ENCODE data around the gene ZNF622. TPM values are rescaled to one million over a fixed set of nuclear protein-coding genes. Genes with fewer than 3 reads are reported as not detected.

Gene ZNF622
- total and polyA plus RNA-seq, 2 donors (not counting 3 experiments of a cell fraction or from before 2014, with no cell fraction given), result 10.0 to 26.6 TPM

DNA sequence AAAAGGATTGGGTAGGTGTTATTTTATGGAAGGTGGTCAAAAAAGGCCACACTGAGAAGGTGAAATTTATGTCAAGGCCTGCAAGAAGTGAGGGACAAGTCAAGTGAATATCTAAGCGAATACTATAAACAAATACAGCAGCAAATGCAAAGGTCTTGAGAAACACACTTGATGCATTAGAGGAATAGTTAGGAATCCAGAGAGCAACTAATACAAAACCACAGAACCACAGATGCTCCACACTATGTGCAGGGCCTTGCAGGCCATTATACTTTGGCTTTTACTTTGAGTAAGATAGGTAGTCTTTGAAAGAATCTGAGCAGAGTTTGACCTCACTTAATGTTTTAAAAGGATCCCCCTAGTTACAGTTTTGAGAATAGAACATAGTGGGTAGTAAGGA lies 4.6 kb downstream of the ZNF622 start:
- BruUV-seq (replicated peaks), result no TSS peak
- Histone ChIP-seq H3K79me2 (ENCODE audit: control insufficient read depth, insufficient read depth, low read length) (peaks cover 43% of the 10 kb centered on the region), H3K9ac (replicated peaks; ENCODE audit: extremely low read depth, insufficient read depth, low read length) (no peak overlapping the region), H3K4me2 (ENCODE audit: insufficient read depth, low read length) (no peak overlapping the region), H3K36me3 (ENCODE audit: control insufficient read depth in 2 of 2, extremely low read depth in 1 of 2, insufficient read depth in 2 of 2, low read length in 2 of 2) (peaks cover 8 to 22% of the 10 kb centered on the region in 2 experiments), H3K27me3 (ENCODE audit: control insufficient read depth in 2 of 2, insufficient read depth in 2 of 2, low read length in 2 of 2) (no peaks in the 10 kb centered on the region), H4K20me1 (replicated peaks; ENCODE audit: control insufficient read depth, extremely low read depth, insufficient read depth, low read length) (no peaks in the 10 kb centered on the region), H3K4me3 (replicated peaks in 1 of 3; ENCODE audit: insufficient read depth in 1 of 3, low read depth in 1 of 3, low read length in 3 of 3) (no peak overlapping the region), H2AFZ (ENCODE audit: low read depth, low read length) (no peak overlapping the region), H3K9me1 (replicated peaks; ENCODE audit: control insufficient read depth, extremely low read depth, insufficient read depth, low read length) (no peaks in the 10 kb centered on the region), H3K4me1 (ENCODE audit: control insufficient read depth, extremely low read depth, insufficient read depth, low read length) (peaks cover 17% of the 10 kb centered on the region), H3K9me3 (replicated peaks; ENCODE audit: control insufficient read depth, insufficient read depth, low read length) (no peaks in the 10 kb centered on the region), H3K27ac (ENCODE audit: insufficient read depth, low read depth, low read length) (no peak overlapping the region)
- FAIRE-seq (no peak), DNase-seq (ENCODE audit: low read depth, low spot score) (no peak)
- intact Hi-C loops (cut with micrococcal nuclease) (no loop called here), dilution Hi-C loops (cut with MboI; ENCODE audit: extremely low pct_ligation_motif_present, low sequenced_read_pairs) (no loop called here)
- POLR2A ChIA-PET, result no interaction called here
- CTCF ChIA-PET, result interaction anchor here (1.3 to 6.7 kb wide), 2 partner anchors 301 to 1355 kb away, joined by 4 to 178 read pairs; no protein-coding TSS in a partner anchor
- TF ChIP-seq CTCF (IDR thresholded peaks at IDR 0.05; ENCODE audit: extremely low read depth in 1 of 2, insufficient read depth in 1 of 2, low read depth in 1 of 2, low read length in 2 of 2) (no peak), POLR2AphosphoS5 (IDR thresholded peaks at IDR 0.05; ENCODE audit: insufficient read depth, low read depth, low read length) (no peak), EZH2 (IDR thresholded peaks at IDR 0.05; ENCODE audit: borderline replicate concordance, low read depth, low read length, severe bottlenecking) (no peak), POLR2A (IDR thresholded peaks at IDR 0.05; ENCODE audit: low read depth, low read length) (no peak), JUN (IDR thresholded peaks at IDR 0.05; ENCODE audit: borderline replicate concordance, insufficient read depth, insufficient read length, low read depth) (no peak), FOS (IDR thresholded peaks at IDR 0.05; ENCODE audit: borderline replicate concordance, insufficient read depth, low read length) (no peak), GATA2 (IDR thresholded peaks at IDR 0.05; ENCODE audit: insufficient read depth, insufficient read length, low read depth, low read length) (no peak), MYC (IDR thresholded peaks at IDR 0.05; ENCODE audit: low read depth, low read length) (no peak)
- TF ChIP-seq, protein P1, sequence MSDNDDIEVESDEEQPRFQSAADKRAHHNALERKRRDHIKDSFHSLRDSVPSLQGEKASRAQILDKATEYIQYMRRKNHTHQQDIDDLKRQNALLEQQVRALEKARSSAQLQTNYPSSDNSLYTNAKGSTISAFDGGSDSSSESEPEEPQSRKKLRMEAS (IDR thresholded peaks at IDR 0.05; ENCODE audit: insufficient read depth, insufficient read length), result no peak
